HL-60 (cell line): ENCODE measurements around the gene DHRS2.

Experiments used
- DNase-seq, 2 experiments: peaks; one replicate each; pipeline ENCODE4 v3.0.0-alpha.2; 2010 to 2020; ENCODE audit warnings: low read depth in 1 of 2, low spot score in 1 of 2
- H3K27ac ChIP-seq: fragments of 250-450 bp; sonication (Bioruptor Pico); replicated peaks from 2 replicates; pipeline ENCODE4 v1.5.1; 2020; ENCODE audit warnings: mild to moderate bottlenecking, moderate library complexity
- H3K27me3 ChIP-seq: fragments of 250-450 bp; sonication (Bioruptor Pico); 2 replicates; pipeline ENCODE4 v1.5.1; 2021; ENCODE audit warnings: mild to moderate bottlenecking, moderate library complexity; ENCODE audit not compliant: insufficient read depth, poor library complexity, severe bottlenecking
- H3K4me3 ChIP-seq: replicated peaks from 2 replicates; pipeline ENCODE4 v1.5.1; 2011; ENCODE audit warnings: mild to moderate bottlenecking, control low read depth, low read length; ENCODE audit not compliant: insufficient read depth
- GABPA ChIP-seq: IDR thresholded peaks from 2 replicates; pipeline ENCODE4 v1.6.1; 2012; ENCODE audit warnings: low read depth
- POLR2AphosphoS5 ChIP-seq: IDR thresholded peaks from 2 replicates; pipeline ENCODE4 v1.6.1; 2012; ENCODE audit warnings: low read depth
- SPI1 ChIP-seq: IDR thresholded peaks from 2 replicates; pipeline ENCODE4 v1.6.1; 2012; ENCODE audit warnings: low read depth, mild to moderate bottlenecking, borderline replicate concordance
- TF ChIP-seq, protein P1 (sequence below): IDR thresholded peaks from 2 replicates; pipeline ENCODE4 v1.6.1; 2012; ENCODE audit warnings: low read depth; ENCODE audit not compliant: insufficient replicate concordance
- TF ChIP-seq, protein P2 (sequence below): IDR thresholded peaks from one replicate; pipeline ENCODE4 v1.5.1; 2011; ENCODE audit warnings: low read length, control low read depth, inconsistent platforms; ENCODE audit not compliant: insufficient read depth

The DHRS2 gene

DNA sequence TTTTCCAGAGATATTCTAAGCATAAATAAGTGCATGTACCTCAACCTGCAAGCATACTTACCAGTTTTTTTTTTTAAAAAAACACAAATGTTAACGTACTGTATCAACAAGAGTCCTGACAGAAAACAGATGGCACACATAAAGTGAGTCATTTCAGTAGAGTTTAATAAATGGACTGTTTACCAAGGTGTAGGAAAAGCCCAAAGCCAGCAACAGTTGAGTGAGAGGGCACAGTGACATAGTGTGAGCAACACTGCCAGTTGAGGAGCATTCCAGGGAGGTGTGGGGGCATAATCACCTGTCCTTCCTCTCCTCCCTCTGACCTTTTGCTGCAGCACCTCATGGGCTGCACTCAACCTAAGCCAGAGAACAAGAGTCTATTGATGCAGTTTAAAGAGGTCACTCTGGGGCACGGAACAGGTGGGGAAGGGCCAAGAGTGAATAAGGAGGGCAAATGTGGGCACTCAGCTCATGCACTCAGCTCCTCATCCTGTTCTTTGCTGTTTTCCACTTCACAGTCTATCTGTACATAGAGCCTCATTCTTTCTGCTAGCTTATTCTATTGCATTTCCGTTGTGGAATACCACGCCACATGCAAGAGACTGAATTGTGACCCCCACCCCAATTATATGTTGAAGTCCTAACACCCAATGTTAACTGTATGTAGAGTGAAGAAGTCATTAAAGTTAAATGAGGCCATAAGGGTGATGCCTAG lies 29.3 kb downstream of the DHRS2 start:
- DNase-seq: no peak
- H3K27ac ChIP-seq: no peak overlapping the region
- H3K27me3 ChIP-seq: peaks cover 2% of the 10 kb centered on the region
- TF ChIP-seq, protein P1, sequence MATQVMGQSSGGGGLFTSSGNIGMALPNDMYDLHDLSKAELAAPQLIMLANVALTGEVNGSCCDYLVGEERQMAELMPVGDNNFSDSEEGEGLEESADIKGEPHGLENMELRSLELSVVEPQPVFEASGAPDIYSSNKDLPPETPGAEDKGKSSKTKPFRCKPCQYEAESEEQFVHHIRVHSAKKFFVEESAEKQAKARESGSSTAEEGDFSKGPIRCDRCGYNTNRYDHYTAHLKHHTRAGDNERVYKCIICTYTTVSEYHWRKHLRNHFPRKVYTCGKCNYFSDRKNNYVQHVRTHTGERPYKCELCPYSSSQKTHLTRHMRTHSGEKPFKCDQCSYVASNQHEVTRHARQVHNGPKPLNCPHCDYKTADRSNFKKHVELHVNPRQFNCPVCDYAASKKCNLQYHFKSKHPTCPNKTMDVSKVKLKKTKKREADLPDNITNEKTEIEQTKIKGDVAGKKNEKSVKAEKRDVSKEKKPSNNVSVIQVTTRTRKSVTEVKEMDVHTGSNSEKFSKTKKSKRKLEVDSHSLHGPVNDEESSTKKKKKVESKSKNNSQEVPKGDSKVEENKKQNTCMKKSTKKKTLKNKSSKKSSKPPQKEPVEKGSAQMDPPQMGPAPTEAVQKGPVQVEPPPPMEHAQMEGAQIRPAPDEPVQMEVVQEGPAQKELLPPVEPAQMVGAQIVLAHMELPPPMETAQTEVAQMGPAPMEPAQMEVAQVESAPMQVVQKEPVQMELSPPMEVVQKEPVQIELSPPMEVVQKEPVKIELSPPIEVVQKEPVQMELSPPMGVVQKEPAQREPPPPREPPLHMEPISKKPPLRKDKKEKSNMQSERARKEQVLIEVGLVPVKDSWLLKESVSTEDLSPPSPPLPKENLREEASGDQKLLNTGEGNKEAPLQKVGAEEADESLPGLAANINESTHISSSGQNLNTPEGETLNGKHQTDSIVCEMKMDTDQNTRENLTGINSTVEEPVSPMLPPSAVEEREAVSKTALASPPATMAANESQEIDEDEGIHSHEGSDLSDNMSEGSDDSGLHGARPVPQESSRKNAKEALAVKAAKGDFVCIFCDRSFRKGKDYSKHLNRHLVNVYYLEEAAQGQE: no peak
- TF ChIP-seq SPI1 (no peak), POLR2AphosphoS5 (no peak), GABPA (no peak)
- TF ChIP-seq, protein P2, sequence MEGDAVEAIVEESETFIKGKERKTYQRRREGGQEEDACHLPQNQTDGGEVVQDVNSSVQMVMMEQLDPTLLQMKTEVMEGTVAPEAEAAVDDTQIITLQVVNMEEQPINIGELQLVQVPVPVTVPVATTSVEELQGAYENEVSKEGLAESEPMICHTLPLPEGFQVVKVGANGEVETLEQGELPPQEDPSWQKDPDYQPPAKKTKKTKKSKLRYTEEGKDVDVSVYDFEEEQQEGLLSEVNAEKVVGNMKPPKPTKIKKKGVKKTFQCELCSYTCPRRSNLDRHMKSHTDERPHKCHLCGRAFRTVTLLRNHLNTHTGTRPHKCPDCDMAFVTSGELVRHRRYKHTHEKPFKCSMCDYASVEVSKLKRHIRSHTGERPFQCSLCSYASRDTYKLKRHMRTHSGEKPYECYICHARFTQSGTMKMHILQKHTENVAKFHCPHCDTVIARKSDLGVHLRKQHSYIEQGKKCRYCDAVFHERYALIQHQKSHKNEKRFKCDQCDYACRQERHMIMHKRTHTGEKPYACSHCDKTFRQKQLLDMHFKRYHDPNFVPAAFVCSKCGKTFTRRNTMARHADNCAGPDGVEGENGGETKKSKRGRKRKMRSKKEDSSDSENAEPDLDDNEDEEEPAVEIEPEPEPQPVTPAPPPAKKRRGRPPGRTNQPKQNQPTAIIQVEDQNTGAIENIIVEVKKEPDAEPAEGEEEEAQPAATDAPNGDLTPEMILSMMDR: no peak
- no peak overlapping the region for H3K4me3 ChIP-seq

DNA sequence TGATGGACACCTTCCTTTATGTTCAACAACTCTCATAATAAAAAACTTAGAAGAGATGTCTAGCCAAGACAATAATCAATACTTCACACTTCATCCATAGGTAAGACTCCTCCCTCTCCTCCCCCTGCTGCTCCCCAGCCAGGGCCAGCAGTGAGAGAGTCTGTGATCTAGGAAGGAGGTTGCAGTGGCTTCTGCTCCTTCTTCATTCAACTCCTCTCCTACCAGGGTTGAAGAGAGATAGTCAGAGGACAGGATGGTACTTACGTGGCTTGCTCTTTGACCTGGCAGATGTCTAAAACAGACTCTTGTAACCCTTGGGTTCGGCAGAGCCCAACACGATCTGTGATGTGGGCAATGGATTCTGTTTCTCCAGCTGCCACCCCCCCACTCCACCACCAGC lies 31.0 kb downstream of the DHRS2 start:
- Histone ChIP-seq H3K27me3 (peaks cover 2% of the 10 kb centered on the region), H3K27ac (no peak overlapping the region), H3K4me3 (no peak overlapping the region)
- DNase-seq: no peak
- no peak for TF ChIP-seq SPI1
- TF ChIP-seq GABPA: no peak
- TF ChIP-seq, protein P1: no peak
- TF ChIP-seq, protein P2: no peak
- no peak for TF ChIP-seq POLR2AphosphoS5

DNA sequence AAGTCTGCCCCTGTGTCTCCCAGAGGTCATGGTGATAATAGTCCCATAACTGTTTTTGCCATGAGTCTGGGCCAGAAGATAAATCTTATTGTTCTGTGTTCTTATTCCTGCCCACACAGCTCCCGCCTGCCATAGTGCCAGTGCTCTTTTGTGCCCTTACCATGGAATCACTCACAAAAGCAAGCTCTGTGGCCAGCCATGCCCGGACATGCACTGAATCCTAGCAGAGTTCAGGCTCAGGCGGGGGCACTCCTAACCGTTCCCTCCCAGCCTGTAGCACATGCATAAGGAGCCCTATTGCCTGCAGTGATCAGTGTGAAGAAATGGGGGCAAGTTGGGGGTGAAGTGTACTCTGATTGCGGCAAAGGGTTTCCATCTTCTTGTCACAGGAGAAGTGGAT lies 33.3 kb downstream of the DHRS2 start:
- Histone ChIP-seq H3K4me3 (no peak overlapping the region), H3K27ac (no peak overlapping the region), H3K27me3 (peaks cover 2% of the 10 kb centered on the region)
- no peak for DNase-seq
- TF ChIP-seq SPI1: no peak
- no peak for TF ChIP-seq POLR2AphosphoS5
- TF ChIP-seq, protein P2: no peak
- TF ChIP-seq, protein P1: no peak
- no peak for TF ChIP-seq GABPA
